H9 (cell line): Measurements from ENCODE around the gene CERS6. TPM values are rescaled to one million over a fixed set of nuclear protein-coding genes. Genes with fewer than 3 reads are reported as not detected.
A peak's percentile ranks its signal among the peaks of the same experiment; 100 is the strongest.

Experiments
- DNase-seq: peaks from one replicate; pipeline ENCODE4 v3.0.0-alpha.2; 2017
- H2AFZ ChIP-seq: one replicate; pipeline ENCODE4 v1.6.1; 2013; ENCODE audit warnings: mild to moderate bottlenecking, low read length, control low read depth, moderate library complexity
- H2AK5ac ChIP-seq: 2 replicates; pipeline ENCODE4 v1.6.1; 2013; ENCODE audit warnings: low read length, control low read depth, mixed read lengths; ENCODE audit not compliant: insufficient read length
- H2BK120ac ChIP-seq: one replicate; pipeline ENCODE4 v1.6.1; 2013; ENCODE audit warnings: low read depth, mild to moderate bottlenecking, low read length, control low read depth, inconsistent platforms; ENCODE audit not compliant: poor library complexity, severe bottlenecking
- H2BK12ac ChIP-seq: 2 replicates; pipeline ENCODE4 v1.6.1; 2013; ENCODE audit warnings: low read length, control low read depth, mixed read lengths, low read depth; ENCODE audit not compliant: insufficient read length
- H2BK15ac ChIP-seq: 2 replicates; pipeline ENCODE4 v1.6.1; 2013; ENCODE audit warnings: low read depth, low read length, control low read depth
- H2BK20ac ChIP-seq: one replicate; pipeline ENCODE4 v1.6.1; 2013; ENCODE audit warnings: low read depth, mild to moderate bottlenecking, low read length, control low read depth, inconsistent platforms; ENCODE audit not compliant: poor library complexity, severe bottlenecking
- H2BK5ac ChIP-seq: 2 replicates; pipeline ENCODE4 v1.6.1; 2013; ENCODE audit warnings: low read length, control low read depth, mixed read lengths; ENCODE audit not compliant: insufficient read length
- H3K14ac ChIP-seq: 2 replicates; pipeline ENCODE4 v1.6.1; 2013; ENCODE audit warnings: low read length, control low read depth; ENCODE audit not compliant: insufficient read depth
- H3K18ac ChIP-seq: 2 replicates; pipeline ENCODE4 v1.6.1; 2013; ENCODE audit warnings: low read depth, mild to moderate bottlenecking, mixed read lengths, low read length, control low read depth; ENCODE audit not compliant: insufficient read length
- H3K23ac ChIP-seq: 2 replicates; pipeline ENCODE4 v1.6.1; 2013; ENCODE audit warnings: low read length, control low read depth, mixed read lengths, low read depth; ENCODE audit not compliant: insufficient read length
- H3K23me2 ChIP-seq: 2 replicates; pipeline ENCODE4 v1.6.1; 2013; ENCODE audit warnings: low read depth, mild to moderate bottlenecking, mixed read lengths, low read length, control low read depth; ENCODE audit not compliant: insufficient read length, poor library complexity, severe bottlenecking
- H3K27ac ChIP-seq: 2 replicates; pipeline ENCODE4 v1.5.1; 2013; ENCODE audit warnings: low read length, control low read depth, mixed read lengths, low read depth; ENCODE audit not compliant: insufficient read length
- H3K27me3 ChIP-seq: 2 replicates; pipeline ENCODE4 v1.6.1; 2013; ENCODE audit warnings: low read length, control low read depth, inconsistent platforms; ENCODE audit not compliant: insufficient read depth
- H3K4ac ChIP-seq: 2 replicates; pipeline ENCODE4 v1.6.1; 2013; ENCODE audit warnings: low read depth, mild to moderate bottlenecking, control low read depth, inconsistent platforms, low read length, moderate library complexity
- H3K4me1 ChIP-seq: 2 replicates; pipeline ENCODE4 v1.6.1; 2013; ENCODE audit warnings: low read length, control low read depth, inconsistent platforms; ENCODE audit not compliant: insufficient read depth
- H3K4me2 ChIP-seq: 2 replicates; pipeline ENCODE4 v1.6.1; 2013; ENCODE audit warnings: low read length, control low read depth, mixed read lengths; ENCODE audit not compliant: insufficient read length, insufficient read depth
- H3K56ac ChIP-seq: 2 replicates; pipeline ENCODE4 v1.6.1; 2013; ENCODE audit warnings: low read depth, mild to moderate bottlenecking, mixed read lengths, low read length, control low read depth; ENCODE audit not compliant: insufficient read length
- H3K79me1 ChIP-seq: 2 replicates; pipeline ENCODE4 v1.6.1; 2013; ENCODE audit warnings: low read depth, mild to moderate bottlenecking, moderate library complexity, low read length, control low read depth, inconsistent platforms; ENCODE audit not compliant: insufficient read depth, poor library complexity, severe bottlenecking
- H3K79me2 ChIP-seq: 2 replicates; pipeline ENCODE4 v1.6.1; 2013; ENCODE audit warnings: low read length, control low read depth, inconsistent platforms; ENCODE audit not compliant: insufficient read depth
- H3K9ac ChIP-seq: 2 replicates; pipeline ENCODE4 v1.6.1; 2013; ENCODE audit warnings: low read length, control low read depth, mixed read lengths; ENCODE audit not compliant: insufficient read length; ENCODE audit errors: extremely low read depth
- H3K9me3 ChIP-seq: one replicate; pipeline ENCODE4 v1.6.1; 2013; ENCODE audit warnings: low read depth, low read length, inconsistent platforms; ENCODE audit not compliant: control insufficient read depth
- H3T11ph ChIP-seq: one replicate; pipeline ENCODE4 v1.6.1; 2013; ENCODE audit warnings: mild to moderate bottlenecking, low read length, control low read depth, inconsistent platforms
- H4K20me1 ChIP-seq: one replicate; pipeline ENCODE4 v1.6.1; 2013; ENCODE audit not compliant: control insufficient read depth, insufficient read length, insufficient read depth
- H4K5ac ChIP-seq: 2 replicates; pipeline ENCODE4 v1.6.1; 2013; ENCODE audit warnings: low read depth, mild to moderate bottlenecking, mixed read lengths, low read length, control low read depth; ENCODE audit not compliant: insufficient read length
- H4K8ac ChIP-seq: replicated peaks from 2 replicates; pipeline ENCODE4 v1.6.1; 2013; ENCODE audit warnings: low read length, control low read depth, mixed read lengths, low read depth; ENCODE audit not compliant: insufficient read length
- H4K91ac ChIP-seq: 2 replicates; pipeline ENCODE4 v1.6.1; 2013; ENCODE audit warnings: low read depth, mild to moderate bottlenecking, moderate library complexity, mixed read lengths, low read length, control low read depth; ENCODE audit not compliant: insufficient read length
- H3K27ac Mint-ChIP-seq, 3 experiments: 2 replicates in 2 of 3; 3 replicates in 1 of 3; pipeline ENCODE4 v1.8.0; 2020 to 2021; ENCODE audit warnings: mixed read lengths in 3 of 3, mild to moderate bottlenecking in 1 of 3, moderate library complexity in 1 of 3
- H3K27me3 Mint-ChIP-seq: 2 replicates; pipeline ENCODE4 v1.8.0; 2021; ENCODE audit warnings: low read depth, mild to moderate bottlenecking, moderate library complexity, mixed read lengths
- H3K36me3 Mint-ChIP-seq, 3 experiments: 2 replicates in 2 of 3; 3 replicates in 1 of 3; pipeline ENCODE4 v1.8.0; 2020 to 2021; ENCODE audit warnings: low read depth in 3 of 3, mixed read lengths in 3 of 3; ENCODE audit not compliant: insufficient read depth in 1 of 3
- H3K4me1 Mint-ChIP-seq, 2 experiments: 2 replicates each; pipeline ENCODE4 v1.8.0; 2020; ENCODE audit warnings: mixed read lengths in 2 of 2
- H3K4me3 Mint-ChIP-seq, 2 experiments: 2 replicates in 1 of 2; 3 replicates in 1 of 2; pipeline ENCODE4 v1.8.0; 2020 to 2021; ENCODE audit warnings: mild to moderate bottlenecking in 2 of 2, mixed read lengths in 2 of 2, moderate library complexity in 1 of 2
- H3K9me3 Mint-ChIP-seq, 2 experiments: 2 replicates in 1 of 2; 3 replicates in 1 of 2; pipeline ENCODE4 v1.8.0; 2020; ENCODE audit warnings: mild to moderate bottlenecking in 2 of 2, mixed read lengths in 2 of 2, moderate library complexity in 1 of 2
- WGBS: extraction: QIAGEN DNeasy Blood & Tissue Kit; methylation state at CpG from one replicate; pipeline ENCODE4 v1.1.7; 2013; ENCODE audit warnings: missing lambda C conversion rate, low lambda C conversion rate, mixed read lengths; ENCODE audit not compliant: insufficient read length; ENCODE audit errors: extremely low coverage; 5-methylcytosine and 5-hydroxymethylcytosine counted together
- total RNA-seq: library from RNA; stranded (reverse); gene quantifications from 2 replicates; pipeline ENCODE4 v1.2.1, GENCODE V29; 2021
- TF ChIP-seq, protein P1 (sequence below): fragments of 200-600 bp; sonication (generic); conservative IDR thresholded peaks from 3 replicates; pipeline ENCODE4 v1.8.0; 2021; ENCODE audit warnings: antibody characterized with exemption, mild to moderate bottlenecking

CERS6 gene
- total RNA-seq, 1 experiment from 2014 or later, result 17.7 TPM

DNA sequence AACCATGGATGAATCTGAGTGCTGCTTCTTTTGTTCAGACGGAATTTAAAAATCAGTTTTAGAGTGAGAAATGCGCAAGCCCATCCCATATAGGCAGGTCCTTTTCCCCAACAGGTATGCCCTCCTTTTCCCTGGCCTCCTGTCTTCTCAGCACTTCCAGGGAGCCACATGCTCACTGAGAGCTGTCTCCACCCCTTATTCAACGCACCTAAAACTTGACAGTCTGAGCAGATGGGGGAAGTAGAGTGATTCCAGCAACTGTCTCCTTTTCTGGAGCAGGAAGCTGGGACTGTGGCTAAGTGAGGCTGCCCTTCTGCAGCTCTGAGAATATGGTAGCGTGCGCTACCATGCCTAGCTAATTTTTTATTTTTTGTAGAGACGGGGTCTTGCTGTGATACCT lies 293.2 kb downstream of the CERS6 start:
- peak overlapping the region in 2 of 3 experiments; percentile 12; a peak in 2 of 7 replicates for H3K27ac Mint-ChIP-seq
- Histone ChIP-seq H4K5ac (no peak overlapping the region), H4K8ac (no peak overlapping the region), H3K27me3 (no peaks in the 10 kb centered on the region), H3K4me2 (no peak overlapping the region), H3K14ac (no peak overlapping the region), H2BK120ac (no peak overlapping the region), H3K9ac (no peak overlapping the region), H2BK15ac (no peak overlapping the region), H2BK12ac (no peak overlapping the region), H3T11ph (no peak overlapping the region), H3K23ac (no peak overlapping the region), H2AK5ac (no peak overlapping the region), H3K27ac (no peak overlapping the region), H3K4me1 (no peaks in the 10 kb centered on the region; the same call in 1 of the 2 replicates), H4K91ac (no peak overlapping the region), H4K20me1 (no peaks in the 10 kb centered on the region), H3K18ac (no peak overlapping the region), H2BK5ac (no peak overlapping the region), H3K79me2 (no peaks in the 10 kb centered on the region), H3K4ac (no peak overlapping the region), H3K9me3 (no peaks in the 10 kb centered on the region), H3K23me2 (no peaks in the 10 kb centered on the region), H3K56ac (no peak overlapping the region), H3K79me1 (no peaks in the 10 kb centered on the region), H2AFZ (no peak overlapping the region), H2BK20ac (no peak overlapping the region)
- TF ChIP-seq, protein P1, sequence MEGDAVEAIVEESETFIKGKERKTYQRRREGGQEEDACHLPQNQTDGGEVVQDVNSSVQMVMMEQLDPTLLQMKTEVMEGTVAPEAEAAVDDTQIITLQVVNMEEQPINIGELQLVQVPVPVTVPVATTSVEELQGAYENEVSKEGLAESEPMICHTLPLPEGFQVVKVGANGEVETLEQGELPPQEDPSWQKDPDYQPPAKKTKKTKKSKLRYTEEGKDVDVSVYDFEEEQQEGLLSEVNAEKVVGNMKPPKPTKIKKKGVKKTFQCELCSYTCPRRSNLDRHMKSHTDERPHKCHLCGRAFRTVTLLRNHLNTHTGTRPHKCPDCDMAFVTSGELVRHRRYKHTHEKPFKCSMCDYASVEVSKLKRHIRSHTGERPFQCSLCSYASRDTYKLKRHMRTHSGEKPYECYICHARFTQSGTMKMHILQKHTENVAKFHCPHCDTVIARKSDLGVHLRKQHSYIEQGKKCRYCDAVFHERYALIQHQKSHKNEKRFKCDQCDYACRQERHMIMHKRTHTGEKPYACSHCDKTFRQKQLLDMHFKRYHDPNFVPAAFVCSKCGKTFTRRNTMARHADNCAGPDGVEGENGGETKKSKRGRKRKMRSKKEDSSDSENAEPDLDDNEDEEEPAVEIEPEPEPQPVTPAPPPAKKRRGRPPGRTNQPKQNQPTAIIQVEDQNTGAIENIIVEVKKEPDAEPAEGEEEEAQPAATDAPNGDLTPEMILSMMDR, result no peak
- DNase-seq, result no peak
- no peak overlapping the region for H3K4me3 Mint-ChIP-seq
- no CpG with 5 or more reads among the region's 6 CpGs for WGBS
- no peaks in the 10 kb centered on the region for H3K9me3 Mint-ChIP-seq
- H3K36me3 Mint-ChIP-seq, result no peaks in the 10 kb centered on the region
- peaks cover 24 to 32% of the 10 kb centered on the region in 2 experiments for H3K4me1 Mint-ChIP-seq
- H3K27me3 Mint-ChIP-seq, result no peaks in the 10 kb centered on the region
